ENCODE measurements around the gene BTN2A1.
"Not testable (repeated sequence)": the region's sequence is repeated elsewhere in the genome, so short reads cannot be mapped to it uniquely, and the experiment has no call there.

Gene BTN2A1

GRCh38 chr6:26432627-26433201, 25.0 kb upstream of the BTN2A1 start:
- DNase-seq (ENCODE audit: low read depth): no peak

GRCh38 chr6:26433680-26434079, 24.1 kb upstream of the BTN2A1 start:
- not testable (repeated sequence) for DNase-seq (ENCODE audit: low read depth)

GRCh38 chr6:26436018-26436417, 21.7 kb upstream of the BTN2A1 start:
- no peak for DNase-seq (ENCODE audit: low read depth)

- no peak for DNase-seq (ENCODE audit: low read depth)
Measured at GRCh38 chr6:26437550-26437949, 20.2 kb upstream of the BTN2A1 start.

GRCh38 chr6:26438000-26438399, 19.8 kb upstream of the BTN2A1 start:
- no peak for DNase-seq (ENCODE audit: low read depth)

- DNase-seq (ENCODE audit: low read depth): no peak
Measured at GRCh38 chr6:26439151-26440125, 18.3 kb upstream of the BTN2A1 start.

- DNase-seq (ENCODE audit: low read depth): no peak
Measured at GRCh38 chr6:26440977-26441358, 16.8 kb upstream of the BTN2A1 start.

- DNase-seq (ENCODE audit: low read depth): no peak
Measured at GRCh38 chr6:26441977-26442376, 15.8 kb upstream of the BTN2A1 start.

- no peak for DNase-seq (ENCODE audit: low read depth)
Measured at GRCh38 chr6:26445934-26446667, 11.7 kb upstream of the BTN2A1 start.

- no peak for DNase-seq (ENCODE audit: low read depth)
Measured at GRCh38 chr6:26447257-26447656, 10.5 kb upstream of the BTN2A1 start.

GRCh38 chr6:26450240-26450639, 7.5 kb upstream of the BTN2A1 start:
- no peak for DNase-seq (ENCODE audit: low read depth)

GRCh38 chr6:26452631-26453235, 5.0 kb upstream of the BTN2A1 start:
- no peak for DNase-seq (ENCODE audit: low read depth)

GRCh38 chr6:26454631-26455030, 3.1 kb upstream of the BTN2A1 start:
- no peak for DNase-seq (ENCODE audit: low read depth)

GRCh38 chr6:26455357-26455970, 2.3 kb upstream of the BTN2A1 start:
- no peak for DNase-seq (ENCODE audit: low read depth)

GRCh38 chr6:26457264-26457805, 420 bp upstream of the BTN2A1 start:
- DNase-seq (ENCODE audit: low read depth): no peak

GRCh38 chr6:26459023-26459810, 1.5 kb downstream of the BTN2A1 start:
- DNase-seq (ENCODE audit: low read depth): no peak

- DNase-seq (ENCODE audit: low read depth): not testable (repeated sequence)
Measured at GRCh38 chr6:26461353-26461752, 3.6 kb downstream of the BTN2A1 start.

- DNase-seq (ENCODE audit: low read depth): no peak
Measured at GRCh38 chr6:26464014-26464413, 6.3 kb downstream of the BTN2A1 start.

- no peak for DNase-seq (ENCODE audit: low read depth)
Measured at GRCh38 chr6:26464416-26465131, 6.8 kb downstream of the BTN2A1 start.

- no peak for DNase-seq (ENCODE audit: low read depth)
Measured at GRCh38 chr6:26465776-26466175, 8.0 kb downstream of the BTN2A1 start.
